H1 (cell line): ENCODE results near the gene LRP5. TPM values are rescaled to one million over a fixed set of nuclear protein-coding genes. Genes with fewer than 3 reads are reported as not detected.

ENCODE experiments used
- CTCF ChIA-PET: fragments of 300-600 bp; sonication (Branson Sonifier 250); formaldehyde crosslinking; loops from one replicate; lab custom pipeline; 2021; ENCODE audit not compliant: partially characterized antibody; lab: Charles Lee
- POLR2A ChIA-PET: fragments of 300-600 bp; sonication (Branson Sonifier 250); formaldehyde crosslinking; loops from one replicate; lab custom pipeline; 2021; ENCODE audit warnings: inconsistent platforms; ENCODE audit not compliant: partially characterized antibody; lab: Charles Lee
- DNase-seq, 2 experiments: peaks; one replicate each; pipeline versions ENCODE4 v3.0.0 to v3.0.0-alpha.2; 2010 to 2022; ENCODE audit warnings: low spot score in 2 of 2, low read depth in 1 of 2, mixed read lengths in 1 of 2
- FAIRE-seq: peaks from 2 replicates; lab custom pipeline; 2011; peaks lifted over from hg19 to GRCh38; lab: Jason Lieb, UNC
- H2AFZ ChIP-seq: 2 replicates; pipeline ENCODE4 v1.8.1; 2012; ENCODE audit warnings: low read length, inconsistent platforms
- H2AK5ac ChIP-seq: 2 replicates; pipeline ENCODE4 v1.6.1; 2013; ENCODE audit warnings: low read depth, low read length
- H2BK120ac ChIP-seq: replicated peaks from 2 replicates; pipeline ENCODE3; 2013; ENCODE audit warnings: low read depth, low read length, inconsistent platforms
- H2BK12ac ChIP-seq: 2 replicates; pipeline ENCODE4 v1.6.1; 2013; ENCODE audit warnings: low read depth, low read length
- H2BK15ac ChIP-seq: 2 replicates; pipeline ENCODE4 v1.6.1; 2013; ENCODE audit warnings: low read length
- H2BK20ac ChIP-seq: 2 replicates; pipeline ENCODE4 v1.6.1; 2013; ENCODE audit warnings: low read length
- H2BK5ac ChIP-seq: 2 replicates; pipeline ENCODE4 v1.6.1; 2013; ENCODE audit warnings: low read depth, low read length
- H3K14ac ChIP-seq: 2 replicates; pipeline ENCODE4 v1.6.1; 2013; ENCODE audit warnings: inconsistent platforms; ENCODE audit not compliant: insufficient read length
- H3K18ac ChIP-seq: 2 replicates; pipeline ENCODE4 v1.6.1; 2013; ENCODE audit warnings: low read length; ENCODE audit errors: extremely low read depth
- H3K23ac ChIP-seq: 2 replicates; pipeline ENCODE4 v1.6.1; 2013; ENCODE audit warnings: inconsistent platforms; ENCODE audit not compliant: insufficient read length
- H3K23me2 ChIP-seq: 2 replicates; pipeline ENCODE4 v1.6.1; 2013; ENCODE audit warnings: low read depth, low read length
- H3K27ac ChIP-seq: 2 replicates; pipeline ENCODE4 v1.6.1; 2011; ENCODE audit warnings: low read depth, low read length, inconsistent platforms
- H3K27me3 ChIP-seq, 4 experiments: replicated peaks in 1 of 4; 1 replicate in 1 of 4; 2 replicates in 3 of 4; pipeline versions ENCODE4 v1.6.1 to v1.8.1; 2011 to 2013; ENCODE audit warnings: low read length in 3 of 4, mild to moderate bottlenecking in 3 of 4, inconsistent platforms in 2 of 4, mixed read lengths in 2 of 4, moderate library complexity in 1 of 4; ENCODE audit not compliant: control insufficient read depth in 3 of 4, insufficient read depth in 3 of 4; ENCODE audit errors: extremely low read depth in 1 of 4
- H3K36me3 ChIP-seq, 4 experiments: 2 replicates each; pipeline versions ENCODE4 v1.6.1 to v1.8.1; 2011 to 2013; ENCODE audit warnings: mild to moderate bottlenecking in 4 of 4, low read length in 3 of 4, moderate library complexity in 2 of 4, control low read depth in 1 of 4, inconsistent platforms in 1 of 4; ENCODE audit not compliant: insufficient read depth in 4 of 4, control insufficient read depth in 2 of 4
- H3K4ac ChIP-seq: replicated peaks from 2 replicates; pipeline ENCODE3; 2013; ENCODE audit warnings: low read length, low read depth, mixed read lengths, inconsistent platforms; ENCODE audit not compliant: insufficient read length
- H3K4me1 ChIP-seq, 4 experiments: replicated peaks in 1 of 4; 1 replicate in 1 of 4; 2 replicates in 3 of 4; pipeline versions ENCODE4 v1.6.1 to v1.8.1; 2011 to 2013; ENCODE audit warnings: low read length in 3 of 4, inconsistent platforms in 2 of 4, mixed read lengths in 1 of 4; ENCODE audit not compliant: insufficient read depth in 4 of 4, control insufficient read depth in 3 of 4
- H3K4me2 ChIP-seq, 2 experiments: 2 replicates each; pipeline versions ENCODE4 v1.6.1 to v1.8.1; 2011 to 2013; ENCODE audit warnings: low read depth in 2 of 2, low read length in 2 of 2, control low read depth in 1 of 2, inconsistent platforms in 1 of 2, mild to moderate bottlenecking in 1 of 2; ENCODE audit not compliant: insufficient read depth in 1 of 2
- H3K4me3 ChIP-seq, 4 experiments: fragments of 200-600, 300-600 bp in 1 of 4; sonication (generic), shearing (Covaris generic), sonication (Bioruptor Twin) in 1 of 4; 2 replicates each; pipeline versions ENCODE4 v1.5.1 to v1.8.1; 2011 to 2016; ENCODE audit warnings: low read length in 4 of 4, low read depth in 3 of 4, control low read depth in 2 of 4, inconsistent platforms in 2 of 4, mild to moderate bottlenecking in 2 of 4, mixed read lengths in 1 of 4, moderate library complexity in 1 of 4; ENCODE audit not compliant: insufficient read depth in 2 of 4; ENCODE audit errors: extremely low read depth in 1 of 4
- H3K56ac ChIP-seq: replicated peaks from 2 replicates; pipeline ENCODE3; 2013; ENCODE audit warnings: low read depth, mild to moderate bottlenecking, mixed read lengths, low read length, inconsistent platforms; ENCODE audit not compliant: insufficient read length
- H3K79me1 ChIP-seq: 2 replicates; pipeline ENCODE4 v1.6.1; 2013; ENCODE audit warnings: low read depth, low read length, control low read depth
- H3K79me2 ChIP-seq, 2 experiments: 2 replicates each; pipeline versions ENCODE4 v1.6.1 to v1.8.1; 2012 to 2013; ENCODE audit warnings: low read length in 2 of 2, mild to moderate bottlenecking in 2 of 2, inconsistent platforms in 1 of 2; ENCODE audit not compliant: insufficient read depth in 2 of 2, control insufficient read depth in 1 of 2
- H3K9ac ChIP-seq, 4 experiments: replicated peaks in 1 of 4; 1 replicate in 1 of 4; 2 replicates in 3 of 4; pipeline versions ENCODE4 v1.6.1 to v1.8.1; 2011 to 2013; ENCODE audit warnings: low read depth in 3 of 4, low read length in 3 of 4, control low read depth in 2 of 4, mild to moderate bottlenecking in 2 of 4, moderate library complexity in 2 of 4, inconsistent platforms in 1 of 4; ENCODE audit errors: extremely low read depth in 1 of 4
- H3K9me3 ChIP-seq, 2 experiments: 2 replicates each; pipeline versions ENCODE4 v1.6.1 to v1.8.1; 2012 to 2013; ENCODE audit warnings: mild to moderate bottlenecking in 2 of 2, moderate library complexity in 2 of 2, control low read depth in 1 of 2, inconsistent platforms in 1 of 2, low read depth in 1 of 2, low read length in 1 of 2, mixed read lengths in 1 of 2; ENCODE audit not compliant: insufficient read depth in 2 of 2
- H4K20me1 ChIP-seq, 2 experiments: replicated peaks in 1 of 2; 2 replicates each; pipeline versions ENCODE3 to v1.8.1; 2011 to 2013; ENCODE audit warnings: inconsistent platforms in 2 of 2, low read length in 2 of 2, mild to moderate bottlenecking in 1 of 2; ENCODE audit not compliant: insufficient read depth in 2 of 2, control insufficient read depth in 1 of 2
- H4K5ac ChIP-seq: 2 replicates; pipeline ENCODE4 v1.6.1; 2013; ENCODE audit warnings: low read length, low read depth, mixed read lengths, inconsistent platforms; ENCODE audit not compliant: insufficient read length
- H4K8ac ChIP-seq: 2 replicates; pipeline ENCODE4 v1.8.0; 2013; ENCODE audit warnings: mild to moderate bottlenecking, moderate library complexity, low read length, inconsistent platforms; ENCODE audit not compliant: insufficient read depth; ENCODE audit errors: extremely low read depth
- H4K91ac ChIP-seq: replicated peaks from 2 replicates; pipeline ENCODE3; 2013; ENCODE audit warnings: low read length, mixed read lengths, inconsistent platforms; ENCODE audit not compliant: insufficient read length
- CEBPB ChIP-seq: IDR thresholded peaks from 2 replicates; pipeline ENCODE4 v1.6.1; 2012; ENCODE audit warnings: low read depth, low read length
- MAX ChIP-seq: IDR thresholded peaks from 2 replicates; pipeline ENCODE4 v1.6.1; 2012; ENCODE audit warnings: inconsistent platforms
- PHF8 ChIP-seq: fragments of 200-600 bp; sonication (generic); conservative IDR thresholded peaks from 2 replicates; pipeline ENCODE4 v1.7.1; 2012; ENCODE audit warnings: low read depth, mild to moderate bottlenecking, inconsistent platforms, low read length, moderate library complexity
- SIN3A ChIP-seq, 2 experiments: IDR thresholded peaks in 1 of 2; conservative IDR thresholded peaks in 1 of 2; 2 replicates each; pipeline ENCODE4 v1.6.1; 2011 to 2012; ENCODE audit warnings: low read length in 2 of 2, improper control_type of control experiment in 1 of 2, low read depth in 1 of 2, mild to moderate bottlenecking in 1 of 2
- whole genome bisulfite sequencing, 2 experiments: shearing (Covaris generic) in 1 of 2; methylation state at CpG; one replicate each; pipeline versions ENCODE4 v1.1.6 to v1.1.7; 2013 to 2015; ENCODE audit warnings: low lambda C conversion rate in 2 of 2, mixed read lengths in 2 of 2, inconsistent platforms in 1 of 2, low coverage in 1 of 2, missing lambda C conversion rate in 1 of 2; ENCODE audit not compliant: insufficient replicate concordance in 2 of 2, insufficient coverage in 1 of 2, insufficient read length in 1 of 2; ENCODE audit errors: extremely low coverage in 1 of 2, missing lambda C conversion rate in 1 of 2; 5-methylcytosine and 5-hydroxymethylcytosine counted together
- polyA plus RNA-seq, 7 experiments: library from polyadenylated mRNA; depleted of rRNA in 3 of 7; stranded (reverse) in 5 of 7; unstranded in 2 of 7; fragments of >200 nt in 5 of 7; fragments of 200-250 nt in 2 of 7; gene quantifications; 1 replicate in 5 of 7; 2 replicates in 1 of 7; 4 replicates in 1 of 7; pipeline versions ENCODE4 v1.2.1 to v1.2.3, GENCODE V29; 2011 to 2013; ENCODE audit warnings: missing spikeins in 2 of 7, mixed read lengths in 2 of 7
- total RNA-seq: library from RNA; stranded (reverse); fragmentation: NEBNext Ultra II Directional; extraction: Animal tissue kit (Norgen Biotek cat#: 25700); gene quantifications from 2 replicates; pipeline ENCODE4 v1.2.1, GENCODE V29; 2021

The LRP5 gene
- total and polyA plus RNA-seq, 2 of the 8 experiments (the other 6 are each of a cell fraction or from before 2014, with no cell fraction given) = 19.0 to 38.9 TPM

- H3K27ac ChIP-seq = no peak overlapping the region
- no peak overlapping the region for H3K56ac ChIP-seq
- H4K5ac ChIP-seq = no peak overlapping the region
- H4K20me1 ChIP-seq = peaks cover 23 to 28% of the 10 kb centered on the region in 2 experiments
- H3K14ac ChIP-seq = no peak overlapping the region
- DNase-seq = no peak
- H3K79me2 ChIP-seq = peaks cover 72 to 99% of the 10 kb centered on the region in 2 experiments
- no peak overlapping the region for H2BK5ac ChIP-seq
- H2BK15ac ChIP-seq = no peak overlapping the region
- 0 out of 2 replicates have a peak, but pooled peaks cover 2% of the 10 kb centered on the region for H3K79me1 ChIP-seq
- no peak overlapping the region for H3K4me2 ChIP-seq
- ChIA-PET POLR2A (interaction anchor here (1.2 kb wide), 1 partner anchor 11 kb away, joined by 4 read pairs; no protein-coding TSS in a partner anchor), CTCF (interaction anchor here (1.0 kb wide), 2 partner anchors 61 to 309 kb away, joined by 3 read pairs; no protein-coding TSS in a partner anchor)
- H3K27me3 ChIP-seq = no peaks in the 10 kb centered on the region
- no peak overlapping the region for H2AFZ ChIP-seq
- no peak overlapping the region for H3K4me3 ChIP-seq
- H2BK120ac ChIP-seq = no peak overlapping the region
- no peak overlapping the region; the same call in 1 of the 2 replicates for H4K8ac ChIP-seq
- peaks cover 0 to under 1% (median 0%) of the 10 kb centered on the region in 4 experiments; a peak in 2 of 8 replicates for H3K36me3 ChIP-seq
- no peak overlapping the region for H2AK5ac ChIP-seq
- H3K4me1 ChIP-seq = no peaks in the 10 kb centered on the region
- TF ChIP-seq PHF8 = no peak
- no peak for TF ChIP-seq SIN3A (conservative IDR thresholded peaks at IDR 0.05 in 1 of 2, IDR thresholded peaks at IDR 0.05 in 1 of 2; ENCODE audit: low read depth in 1 of 2, low read length in 2 of 2)
- no peak for TF ChIP-seq MAX
- TF ChIP-seq CEBPB = no peak
- TF ChIP-seq, all 59 proteins: peak for 0
- H2BK20ac ChIP-seq = no peak overlapping the region
- H3K9ac ChIP-seq = no peak overlapping the region
- H3K18ac ChIP-seq = no peak overlapping the region
- no peak overlapping the region for H2BK12ac ChIP-seq
- no peak overlapping the region for H3K4ac ChIP-seq
- H4K91ac ChIP-seq = no peak overlapping the region
- WGBS, 2 experiments = 91% methylated on average over 6 of the region's 6 CpGs; no CpG with 5 or more reads in 1 of the 2 experiments
- no peaks in the 10 kb centered on the region for H3K9me3 ChIP-seq
- H3K23me2 ChIP-seq = no peaks in the 10 kb centered on the region
- no peak overlapping the region for H3K23ac ChIP-seq
- no peak for FAIRE-seq
These were observed 169.3 kb downstream of the LRP5 start for GRCh38 chr11:68481579-68482240.
